GM12872 (cell line): ENCODE measurements around the gene MTERF4.

Experiments used
- TF ChIP-seq, protein P1 (sequence below): IDR thresholded peaks from 3 replicates; pipeline ENCODE4 v1.5.1; 2011; ENCODE audit warnings: low read depth, mild to moderate bottlenecking, low read length, moderate library complexity; ENCODE audit not compliant: insufficient read depth

The MTERF4 gene

DNA sequence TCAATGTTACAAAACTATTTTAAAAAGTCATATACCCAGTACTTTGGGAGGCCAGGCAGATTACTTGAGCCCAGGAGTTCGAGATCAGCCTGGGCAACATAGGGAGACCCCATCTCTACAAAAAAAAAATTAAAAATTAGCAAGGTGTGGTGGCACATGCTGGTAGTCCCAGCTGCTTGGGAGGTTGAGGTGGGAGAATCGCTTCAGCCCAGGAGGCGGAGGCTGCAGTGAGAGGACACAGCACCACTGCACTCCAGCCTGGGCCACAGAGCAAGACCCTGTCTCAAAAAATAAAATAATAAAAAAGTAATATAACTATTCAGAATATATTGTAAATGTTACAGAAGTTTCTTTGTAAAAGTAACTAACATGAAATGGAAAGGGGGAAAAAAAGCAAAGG lies 45.2 kb upstream of the MTERF4 start:
- TF ChIP-seq, protein P1, sequence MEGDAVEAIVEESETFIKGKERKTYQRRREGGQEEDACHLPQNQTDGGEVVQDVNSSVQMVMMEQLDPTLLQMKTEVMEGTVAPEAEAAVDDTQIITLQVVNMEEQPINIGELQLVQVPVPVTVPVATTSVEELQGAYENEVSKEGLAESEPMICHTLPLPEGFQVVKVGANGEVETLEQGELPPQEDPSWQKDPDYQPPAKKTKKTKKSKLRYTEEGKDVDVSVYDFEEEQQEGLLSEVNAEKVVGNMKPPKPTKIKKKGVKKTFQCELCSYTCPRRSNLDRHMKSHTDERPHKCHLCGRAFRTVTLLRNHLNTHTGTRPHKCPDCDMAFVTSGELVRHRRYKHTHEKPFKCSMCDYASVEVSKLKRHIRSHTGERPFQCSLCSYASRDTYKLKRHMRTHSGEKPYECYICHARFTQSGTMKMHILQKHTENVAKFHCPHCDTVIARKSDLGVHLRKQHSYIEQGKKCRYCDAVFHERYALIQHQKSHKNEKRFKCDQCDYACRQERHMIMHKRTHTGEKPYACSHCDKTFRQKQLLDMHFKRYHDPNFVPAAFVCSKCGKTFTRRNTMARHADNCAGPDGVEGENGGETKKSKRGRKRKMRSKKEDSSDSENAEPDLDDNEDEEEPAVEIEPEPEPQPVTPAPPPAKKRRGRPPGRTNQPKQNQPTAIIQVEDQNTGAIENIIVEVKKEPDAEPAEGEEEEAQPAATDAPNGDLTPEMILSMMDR = no peak

- TF ChIP-seq, protein P1 = no peak
Measured at GRCh38 chr2:241146286-241146685, 44.2 kb upstream of the MTERF4 start.

DNA sequence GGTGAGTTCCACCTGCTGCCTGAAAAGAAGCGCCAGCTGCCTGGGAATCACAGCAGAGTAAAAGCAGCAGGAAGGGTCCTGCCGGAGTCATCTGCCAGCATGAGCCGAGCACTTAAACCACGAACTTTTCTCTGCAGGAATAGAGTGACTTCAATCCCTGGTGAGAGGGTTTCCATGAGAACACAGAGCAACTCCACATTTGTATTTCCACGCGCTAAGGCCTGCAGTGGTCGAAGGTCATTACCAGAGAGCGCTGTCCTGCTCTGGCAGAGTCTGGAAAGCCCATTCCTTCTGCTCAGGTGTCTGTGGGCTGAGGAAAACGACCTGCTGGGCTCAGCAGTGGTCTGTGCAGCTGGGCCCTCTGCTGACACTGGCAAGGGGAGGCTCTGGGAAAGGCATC lies 40.5 kb upstream of the MTERF4 start:
- TF ChIP-seq, protein P1 = no peak

GRCh38 chr2:241142063-241142462 lies 40.0 kb upstream of the MTERF4 start:
- TF ChIP-seq, protein P1 = no peak

DNA sequence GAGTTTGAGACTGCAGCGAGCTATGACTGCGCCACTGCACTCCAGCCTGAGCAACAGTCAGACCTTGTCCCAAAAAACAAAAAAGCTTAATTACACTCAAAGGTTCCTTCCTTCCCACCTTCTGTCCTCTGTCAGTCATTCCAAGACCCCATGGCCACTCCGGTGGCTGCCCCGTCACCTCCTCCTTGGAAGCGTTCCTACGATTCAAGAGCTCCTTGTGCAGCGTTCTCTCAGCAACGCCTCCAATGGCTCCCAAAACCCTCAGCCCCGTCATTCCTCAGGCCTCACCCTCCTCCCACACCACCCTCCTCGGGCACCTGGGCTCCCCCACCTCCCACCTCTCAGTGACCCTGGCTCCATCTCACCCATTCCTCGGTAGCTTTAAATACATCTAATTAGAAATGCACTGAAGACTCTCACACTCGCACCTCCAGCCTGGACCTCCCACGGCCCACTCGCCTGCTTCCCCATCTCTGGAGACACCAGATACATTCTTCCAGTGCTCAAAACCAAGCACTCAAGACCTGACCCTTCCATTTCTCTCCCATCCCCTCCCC lies 39.2 kb upstream of the MTERF4 start:
- TF ChIP-seq, protein P1 = no peak

GRCh38 chr2:241140445-241140840 lies 38.4 kb upstream of the MTERF4 start:
- TF ChIP-seq, protein P1 = no peak

- TF ChIP-seq, protein P1 = no peak
Measured at GRCh38 chr2:241139531-241140444, 37.7 kb upstream of the MTERF4 start.
